Measurements from ENCODE around the gene POLR2C. TPM values are rescaled to one million over a fixed set of nuclear protein-coding genes. Genes with fewer than 3 reads are reported as not detected.

POLR2C gene
- total RNA-seq, 2 experiments from 2014 or later = 52.3 to 101 TPM

DNA sequence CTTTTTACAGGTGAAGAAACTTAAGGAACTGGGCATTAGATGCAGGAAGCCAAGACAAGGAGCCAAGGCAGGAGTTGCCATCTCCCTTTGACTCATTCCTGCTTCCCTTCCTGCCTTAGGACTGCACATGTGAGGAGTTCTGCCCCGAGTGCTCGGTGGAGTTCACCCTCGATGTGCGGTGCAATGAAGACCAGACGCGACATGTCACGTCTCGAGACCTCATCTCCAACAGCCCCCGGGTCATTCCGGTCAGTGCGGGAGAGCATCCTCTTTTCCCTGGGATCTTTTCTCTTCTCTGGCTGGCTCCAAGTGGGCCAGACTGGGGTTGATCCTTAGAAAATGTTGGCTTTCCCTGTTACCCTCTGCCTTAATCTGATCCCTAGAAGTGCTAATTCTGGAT lies 6.6 kb downstream of the POLR2C start:
- Histone ChIP-seq H2AFZ (ENCODE audit: low read length) (no peak overlapping the region), H3K9me3 (ENCODE audit: low read length) (no peaks in the 10 kb centered on the region), H3K36me3 (ENCODE audit: insufficient read depth, low read length) (peaks cover 82% of the 10 kb centered on the region), H3K4me3 (ENCODE audit: low read depth, low read length, poor library complexity, severe bottlenecking) (no peak overlapping the region), H3K79me2 (ENCODE audit: insufficient read depth, low read depth, low read length) (0 out of 2 replicates have a peak, but pooled peaks cover under 1% of the 10 kb centered on the region), H3K4me2 (ENCODE audit: low read length) (no peak overlapping the region), H3K9me2 (ENCODE audit: insufficient read depth, low read length) (no peaks in the 10 kb centered on the region), H3K27ac (ENCODE audit: low read depth, low read length, poor library complexity, severe bottlenecking) (no peak overlapping the region), H4K20me1 (ENCODE audit: insufficient read depth, low read length) (no peaks in the 10 kb centered on the region), H3K4me1 (ENCODE audit: insufficient read depth, low read length, poor library complexity, severe bottlenecking) (peaks cover 10% of the 10 kb centered on the region)
- BruUV-seq (replicated peaks) = no TSS peak
- TF ChIP-seq, protein P1, sequence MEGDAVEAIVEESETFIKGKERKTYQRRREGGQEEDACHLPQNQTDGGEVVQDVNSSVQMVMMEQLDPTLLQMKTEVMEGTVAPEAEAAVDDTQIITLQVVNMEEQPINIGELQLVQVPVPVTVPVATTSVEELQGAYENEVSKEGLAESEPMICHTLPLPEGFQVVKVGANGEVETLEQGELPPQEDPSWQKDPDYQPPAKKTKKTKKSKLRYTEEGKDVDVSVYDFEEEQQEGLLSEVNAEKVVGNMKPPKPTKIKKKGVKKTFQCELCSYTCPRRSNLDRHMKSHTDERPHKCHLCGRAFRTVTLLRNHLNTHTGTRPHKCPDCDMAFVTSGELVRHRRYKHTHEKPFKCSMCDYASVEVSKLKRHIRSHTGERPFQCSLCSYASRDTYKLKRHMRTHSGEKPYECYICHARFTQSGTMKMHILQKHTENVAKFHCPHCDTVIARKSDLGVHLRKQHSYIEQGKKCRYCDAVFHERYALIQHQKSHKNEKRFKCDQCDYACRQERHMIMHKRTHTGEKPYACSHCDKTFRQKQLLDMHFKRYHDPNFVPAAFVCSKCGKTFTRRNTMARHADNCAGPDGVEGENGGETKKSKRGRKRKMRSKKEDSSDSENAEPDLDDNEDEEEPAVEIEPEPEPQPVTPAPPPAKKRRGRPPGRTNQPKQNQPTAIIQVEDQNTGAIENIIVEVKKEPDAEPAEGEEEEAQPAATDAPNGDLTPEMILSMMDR (conservative IDR thresholded peaks at IDR 0.05; ENCODE audit: low read length) = no peak
- no peak for TF ChIP-seq EZH2phosphoT487 (IDR thresholded peaks at IDR 0.05; ENCODE audit: borderline replicate concordance, low read depth, low read length)
- no peak for DNase-seq (ENCODE audit: low spot score)
- ChIA-PET CTCF (ENCODE audit: unreplicated experiment) (no interaction called here), POLR2A (no interaction called here)
- intact Hi-C loops (cut with micrococcal nuclease; ENCODE audit: unreplicated experiment) = no loop called here

DNA sequence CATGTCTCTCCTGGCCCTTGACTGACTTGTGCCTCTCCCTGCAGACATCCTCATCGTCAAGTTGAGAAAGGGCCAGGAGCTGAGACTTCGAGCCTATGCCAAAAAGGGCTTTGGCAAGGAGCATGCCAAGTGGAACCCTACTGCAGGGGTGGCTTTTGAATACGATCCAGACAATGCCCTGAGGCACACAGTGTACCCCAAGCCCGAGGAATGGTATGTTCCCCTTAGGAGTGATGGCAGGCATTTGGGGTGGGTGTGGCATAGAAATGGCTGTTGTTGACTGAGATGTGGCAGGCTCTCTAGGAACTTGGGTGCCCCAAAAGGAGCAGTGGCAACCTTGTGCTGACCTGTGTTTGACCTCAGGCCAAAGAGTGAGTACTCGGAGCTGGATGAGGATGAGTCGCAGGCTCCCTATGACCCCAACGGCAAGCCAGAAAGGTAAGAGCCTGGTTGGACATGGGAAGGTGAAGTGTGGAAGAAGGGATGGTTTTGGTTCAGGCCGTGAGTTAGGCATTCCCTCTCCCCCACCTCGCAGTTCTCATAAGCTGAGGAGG lies 7.5 kb downstream of the POLR2C start:
- Histone ChIP-seq H3K36me3 (ENCODE audit: insufficient read depth, low read length) (peaks cover 74% of the 10 kb centered on the region), H2AFZ (ENCODE audit: low read length) (no peak overlapping the region), H3K4me2 (ENCODE audit: low read length) (no peak overlapping the region), H3K9me2 (ENCODE audit: insufficient read depth, low read length) (no peaks in the 10 kb centered on the region), H3K79me2 (ENCODE audit: insufficient read depth, low read depth, low read length) (no peaks in the 10 kb centered on the region), H4K20me1 (ENCODE audit: insufficient read depth, low read length) (no peaks in the 10 kb centered on the region), H3K27ac (ENCODE audit: low read depth, low read length, poor library complexity, severe bottlenecking) (no peak overlapping the region), H3K9me3 (ENCODE audit: low read length) (no peaks in the 10 kb centered on the region), H3K4me3 (ENCODE audit: low read depth, low read length, poor library complexity, severe bottlenecking) (no peak overlapping the region), H3K4me1 (ENCODE audit: insufficient read depth, low read length, poor library complexity, severe bottlenecking) (peaks cover 13% of the 10 kb centered on the region)
- BruUV-seq (replicated peaks) = no TSS peak
- intact Hi-C loops (cut with micrococcal nuclease; ENCODE audit: unreplicated experiment) = no loop called here
- POLR2A ChIA-PET = no interaction called here
- CTCF ChIA-PET (ENCODE audit: unreplicated experiment) = no interaction called here
- DNase-seq (ENCODE audit: low spot score) = no peak
- TF ChIP-seq, protein P1 (conservative IDR thresholded peaks at IDR 0.05; ENCODE audit: low read length) = no peak
- no peak for TF ChIP-seq EZH2phosphoT487 (IDR thresholded peaks at IDR 0.05; ENCODE audit: borderline replicate concordance, low read depth, low read length)

DNA sequence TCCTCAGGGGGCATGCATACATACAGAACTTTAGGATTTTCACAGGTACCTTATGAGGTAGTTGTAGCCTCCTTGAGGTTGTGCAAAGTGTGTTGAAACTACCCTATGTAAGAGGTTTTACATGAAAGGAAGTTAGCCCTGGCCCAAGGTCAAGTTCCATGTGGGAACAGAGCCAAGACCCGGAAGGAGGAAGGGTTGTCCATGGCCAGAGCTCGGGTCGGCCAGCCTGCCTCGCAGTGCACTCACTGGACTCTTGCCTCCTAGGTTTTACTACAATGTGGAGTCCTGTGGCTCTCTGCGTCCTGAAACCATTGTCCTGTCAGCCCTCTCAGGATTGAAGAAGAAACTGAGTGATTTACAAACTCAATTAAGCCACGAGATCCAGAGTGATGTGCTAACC lies 8.2 kb downstream of the POLR2C start:
- H3K9me3 ChIP-seq (ENCODE audit: low read length) = no peaks in the 10 kb centered on the region
- no peaks in the 10 kb centered on the region for H3K79me2 ChIP-seq (ENCODE audit: insufficient read depth, low read depth, low read length)
- no peak for DNase-seq (ENCODE audit: low spot score)
- H3K27ac ChIP-seq (ENCODE audit: low read depth, low read length, poor library complexity, severe bottlenecking) = no peak overlapping the region
- CTCF ChIA-PET (ENCODE audit: unreplicated experiment) = no interaction called here
- peaks cover 67% of the 10 kb centered on the region for H3K36me3 ChIP-seq (ENCODE audit: insufficient read depth, low read length)
- TF ChIP-seq, protein P1 (conservative IDR thresholded peaks at IDR 0.05; ENCODE audit: low read length) = no peak
- no peak for TF ChIP-seq EZH2phosphoT487 (IDR thresholded peaks at IDR 0.05; ENCODE audit: borderline replicate concordance, low read depth, low read length)
- no peak overlapping the region for H3K4me2 ChIP-seq (ENCODE audit: low read length)
- BruUV-seq (replicated peaks) = no TSS peak
- H3K9me2 ChIP-seq (ENCODE audit: insufficient read depth, low read length) = no peaks in the 10 kb centered on the region
- H3K4me3 ChIP-seq (ENCODE audit: low read depth, low read length, poor library complexity, severe bottlenecking) = no peak overlapping the region
- H3K4me1 ChIP-seq (ENCODE audit: insufficient read depth, low read length, poor library complexity, severe bottlenecking) = peaks cover 20% of the 10 kb centered on the region
- H2AFZ ChIP-seq (ENCODE audit: low read length) = no peak overlapping the region
- H4K20me1 ChIP-seq (ENCODE audit: insufficient read depth, low read length) = no peaks in the 10 kb centered on the region
- POLR2A ChIA-PET = no interaction called here
- intact Hi-C loops (cut with micrococcal nuclease; ENCODE audit: unreplicated experiment) = no loop called here

Measured in OCI-LY7 (cell line).